ENCODE measurements around the gene ABCB8.
"Not testable (repeated sequence)": the region's sequence is repeated elsewhere in the genome, so short reads cannot be mapped to it uniquely, and the experiment has no call there.

The ABCB8 gene

GRCh38 chr7:150998341-150998740 lies 29.9 kb upstream of the ABCB8 start:
- DNase-seq = no peak

GRCh38 chr7:150999001-150999400 lies 29.2 kb upstream of the ABCB8 start:
- no peak for DNase-seq

GRCh38 chr7:150999497-151000230 lies 28.6 kb upstream of the ABCB8 start:
- no peak for DNase-seq

GRCh38 chr7:151000897-151001495 lies 27.3 kb upstream of the ABCB8 start:
- DNase-seq = no peak

- DNase-seq = no peak
Observed at GRCh38 chr7:151001546-151001945, 26.7 kb upstream of the ABCB8 start.

- no peak for DNase-seq
Observed at GRCh38 chr7:151003572-151003971, 24.7 kb upstream of the ABCB8 start.

GRCh38 chr7:151005566-151005965 lies 22.7 kb upstream of the ABCB8 start:
- no peak for DNase-seq

- no peak for DNase-seq
Observed at GRCh38 chr7:151006590-151007300, 21.5 kb upstream of the ABCB8 start.

GRCh38 chr7:151007469-151007898 lies 20.8 kb upstream of the ABCB8 start:
- no peak for DNase-seq

GRCh38 chr7:151008143-151008510 lies 20.1 kb upstream of the ABCB8 start:
- peak; percentile 68 for DNase-seq

- DNase-seq = peak; percentile 94
Observed at GRCh38 chr7:151008511-151009323, 19.5 kb upstream of the ABCB8 start.

- peak; percentile 31 for DNase-seq
Observed at GRCh38 chr7:151009327-151010036, 18.8 kb upstream of the ABCB8 start.

GRCh38 chr7:151010037-151010306 lies 18.3 kb upstream of the ABCB8 start:
- no peak for DNase-seq

- peak; percentile 61 for DNase-seq
Observed at GRCh38 chr7:151010307-151011096, 17.7 kb upstream of the ABCB8 start.

- DNase-seq = no peak
Observed at GRCh38 chr7:151011097-151011409, 17.2 kb upstream of the ABCB8 start.

GRCh38 chr7:151011616-151012015 lies 16.6 kb upstream of the ABCB8 start:
- DNase-seq = not testable (repeated sequence)

- no peak for DNase-seq
Observed at GRCh38 chr7:151012031-151012692, 16.1 kb upstream of the ABCB8 start.

- no peak for DNase-seq
Observed at GRCh38 chr7:151012911-151013347, 15.3 kb upstream of the ABCB8 start.

GRCh38 chr7:151013356-151013732 lies 14.9 kb upstream of the ABCB8 start:
- DNase-seq = no peak

- peak; percentile 94 for DNase-seq
Observed at GRCh38 chr7:151013733-151014497, 14.3 kb upstream of the ABCB8 start.

- DNase-seq = peak; percentile 51
Observed at GRCh38 chr7:151014950-151015349, 13.3 kb upstream of the ABCB8 start.

Data from activated CD4-positive, alpha-beta T cell treated with anti-CD3 and anti-CD28 coated beads, Interleukin-10, Interleukin-2, amounts not matched to agents 100 ng/mL and 50 ng/mL, durations not matched to agents 16 hours and 8 hours (primary cell).